Measurements from ENCODE around the gene EID2.

GRCh38 chr19:39539518-39540332 is at the start of gene EID2:
- TF ChIP-seq, protein P1, sequence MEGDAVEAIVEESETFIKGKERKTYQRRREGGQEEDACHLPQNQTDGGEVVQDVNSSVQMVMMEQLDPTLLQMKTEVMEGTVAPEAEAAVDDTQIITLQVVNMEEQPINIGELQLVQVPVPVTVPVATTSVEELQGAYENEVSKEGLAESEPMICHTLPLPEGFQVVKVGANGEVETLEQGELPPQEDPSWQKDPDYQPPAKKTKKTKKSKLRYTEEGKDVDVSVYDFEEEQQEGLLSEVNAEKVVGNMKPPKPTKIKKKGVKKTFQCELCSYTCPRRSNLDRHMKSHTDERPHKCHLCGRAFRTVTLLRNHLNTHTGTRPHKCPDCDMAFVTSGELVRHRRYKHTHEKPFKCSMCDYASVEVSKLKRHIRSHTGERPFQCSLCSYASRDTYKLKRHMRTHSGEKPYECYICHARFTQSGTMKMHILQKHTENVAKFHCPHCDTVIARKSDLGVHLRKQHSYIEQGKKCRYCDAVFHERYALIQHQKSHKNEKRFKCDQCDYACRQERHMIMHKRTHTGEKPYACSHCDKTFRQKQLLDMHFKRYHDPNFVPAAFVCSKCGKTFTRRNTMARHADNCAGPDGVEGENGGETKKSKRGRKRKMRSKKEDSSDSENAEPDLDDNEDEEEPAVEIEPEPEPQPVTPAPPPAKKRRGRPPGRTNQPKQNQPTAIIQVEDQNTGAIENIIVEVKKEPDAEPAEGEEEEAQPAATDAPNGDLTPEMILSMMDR (IDR thresholded peaks at IDR 0.05), result peak; percentile 78 to 85 (median 81)
- no peak for TF ChIP-seq EP300 (IDR thresholded peaks at IDR 0.05; ENCODE audit: low read depth)
